ENCODE results near the gene TSEN2.

- TF ChIP-seq POLR2AphosphoS5 (IDR thresholded peaks at IDR 0.05) (no peak), CTCF (IDR thresholded peaks at IDR 0.05) (no peak), POLR2A (IDR thresholded peaks at IDR 0.05) (no peak)
Observed at GRCh38 chr3:12536423-12536822, 52.1 kb downstream of the TSEN2 start.

All from suprapubic skin (tissue), 4 donors.